ENCODE data around the gene LRATD1. TPM values are rescaled to one million over a fixed set of nuclear protein-coding genes. Genes with fewer than 3 reads are reported as not detected.

LRATD1 gene
- total RNA-seq, 2 experiments from 2014 or later = not detected

- H3K4me3 ChIP-seq (ENCODE audit: low read depth, low read length, poor library complexity, severe bottlenecking) = no peak overlapping the region
- no peak for TF ChIP-seq EZH2phosphoT487 (IDR thresholded peaks at IDR 0.05; ENCODE audit: borderline replicate concordance, low read depth, low read length)
- TF ChIP-seq, protein P1, sequence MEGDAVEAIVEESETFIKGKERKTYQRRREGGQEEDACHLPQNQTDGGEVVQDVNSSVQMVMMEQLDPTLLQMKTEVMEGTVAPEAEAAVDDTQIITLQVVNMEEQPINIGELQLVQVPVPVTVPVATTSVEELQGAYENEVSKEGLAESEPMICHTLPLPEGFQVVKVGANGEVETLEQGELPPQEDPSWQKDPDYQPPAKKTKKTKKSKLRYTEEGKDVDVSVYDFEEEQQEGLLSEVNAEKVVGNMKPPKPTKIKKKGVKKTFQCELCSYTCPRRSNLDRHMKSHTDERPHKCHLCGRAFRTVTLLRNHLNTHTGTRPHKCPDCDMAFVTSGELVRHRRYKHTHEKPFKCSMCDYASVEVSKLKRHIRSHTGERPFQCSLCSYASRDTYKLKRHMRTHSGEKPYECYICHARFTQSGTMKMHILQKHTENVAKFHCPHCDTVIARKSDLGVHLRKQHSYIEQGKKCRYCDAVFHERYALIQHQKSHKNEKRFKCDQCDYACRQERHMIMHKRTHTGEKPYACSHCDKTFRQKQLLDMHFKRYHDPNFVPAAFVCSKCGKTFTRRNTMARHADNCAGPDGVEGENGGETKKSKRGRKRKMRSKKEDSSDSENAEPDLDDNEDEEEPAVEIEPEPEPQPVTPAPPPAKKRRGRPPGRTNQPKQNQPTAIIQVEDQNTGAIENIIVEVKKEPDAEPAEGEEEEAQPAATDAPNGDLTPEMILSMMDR (conservative IDR thresholded peaks at IDR 0.05; ENCODE audit: low read length) = no peak
- no peaks in the 10 kb centered on the region for H3K36me3 ChIP-seq (ENCODE audit: insufficient read depth, low read length)
- no peak for DNase-seq (ENCODE audit: low spot score)
- ChIA-PET POLR2A (interaction anchor here (0.6 to 0.9 kb wide), 2 partner anchors 11 to 15 kb away, joined by 3 read pairs; no protein-coding TSS in a partner anchor), CTCF (ENCODE audit: unreplicated experiment) (interaction anchor here (0.6 kb wide), 1 partner anchor 11 kb away, joined by 3 read pairs; no protein-coding TSS in a partner anchor)
- H3K4me1 ChIP-seq (ENCODE audit: insufficient read depth, low read length, poor library complexity, severe bottlenecking) = no peaks in the 10 kb centered on the region
- H3K4me2 ChIP-seq (ENCODE audit: low read length) = no peak overlapping the region
- H3K79me2 ChIP-seq (ENCODE audit: insufficient read depth, low read depth, low read length) = no peaks in the 10 kb centered on the region
- no peaks in the 10 kb centered on the region for H3K9me2 ChIP-seq (ENCODE audit: insufficient read depth, low read length)
- no peaks in the 10 kb centered on the region for H4K20me1 ChIP-seq (ENCODE audit: insufficient read depth, low read length)
- intact Hi-C loops (cut with micrococcal nuclease; ENCODE audit: unreplicated experiment) = no loop called here
- H2AFZ ChIP-seq (ENCODE audit: low read length) = no peak overlapping the region
- H3K27ac ChIP-seq (ENCODE audit: low read depth, low read length, poor library complexity, severe bottlenecking) = no peak overlapping the region
- no TSS peak for BruUV-seq (replicated peaks)
- no peaks in the 10 kb centered on the region for H3K9me3 ChIP-seq (ENCODE audit: low read length)
These were observed 6.0 kb downstream of the LRATD1 start for GRCh38 chr2:14638488-14638887.

DNA sequence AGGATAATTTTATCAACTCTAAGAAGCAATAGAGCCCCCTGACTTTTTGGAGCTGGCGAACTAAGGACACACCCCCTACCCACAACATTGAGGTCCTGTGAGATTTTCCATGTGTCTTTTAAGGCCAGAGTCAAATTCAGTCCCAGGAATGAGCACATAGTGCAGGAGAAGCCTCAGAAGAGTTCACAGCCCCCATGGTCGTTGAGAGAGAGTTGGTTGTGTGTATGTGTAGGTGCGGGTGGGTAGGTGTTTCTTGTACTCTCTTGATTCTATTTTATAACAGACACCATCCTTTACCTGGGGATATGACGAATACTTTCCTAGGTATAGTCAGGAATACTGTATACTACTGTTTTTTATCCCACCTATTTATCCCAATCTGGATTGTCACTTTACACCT lies 8.6 kb downstream of the LRATD1 start:
- H3K27ac ChIP-seq (ENCODE audit: low read depth, low read length, poor library complexity, severe bottlenecking) = no peak overlapping the region
- H3K79me2 ChIP-seq (ENCODE audit: insufficient read depth, low read depth, low read length) = no peaks in the 10 kb centered on the region
- intact Hi-C loops (cut with micrococcal nuclease; ENCODE audit: unreplicated experiment) = no loop called here
- no peak overlapping the region for H3K4me3 ChIP-seq (ENCODE audit: low read depth, low read length, poor library complexity, severe bottlenecking)
- DNase-seq (ENCODE audit: low spot score) = no peak
- POLR2A ChIA-PET = interaction anchor here (0.7 kb wide), 1 partner anchor 24 kb away, joined by 3 read pairs; no protein-coding TSS in a partner anchor
- no peaks in the 10 kb centered on the region for H3K9me2 ChIP-seq (ENCODE audit: insufficient read depth, low read length)
- H3K4me1 ChIP-seq (ENCODE audit: insufficient read depth, low read length, poor library complexity, severe bottlenecking) = no peaks in the 10 kb centered on the region
- H2AFZ ChIP-seq (ENCODE audit: low read length) = no peak overlapping the region
- no peak overlapping the region for H3K4me2 ChIP-seq (ENCODE audit: low read length)
- TF ChIP-seq, protein P1 (conservative IDR thresholded peaks at IDR 0.05; ENCODE audit: low read length) = no peak
- TF ChIP-seq EZH2phosphoT487 (IDR thresholded peaks at IDR 0.05; ENCODE audit: borderline replicate concordance, low read depth, low read length) = no peak
- H4K20me1 ChIP-seq (ENCODE audit: insufficient read depth, low read length) = no peaks in the 10 kb centered on the region
- BruUV-seq (replicated peaks) = no TSS peak
- H3K9me3 ChIP-seq (ENCODE audit: low read length) = no peaks in the 10 kb centered on the region
- CTCF ChIA-PET (ENCODE audit: unreplicated experiment) = no interaction called here
- H3K36me3 ChIP-seq (ENCODE audit: insufficient read depth, low read length) = no peaks in the 10 kb centered on the region

DNA sequence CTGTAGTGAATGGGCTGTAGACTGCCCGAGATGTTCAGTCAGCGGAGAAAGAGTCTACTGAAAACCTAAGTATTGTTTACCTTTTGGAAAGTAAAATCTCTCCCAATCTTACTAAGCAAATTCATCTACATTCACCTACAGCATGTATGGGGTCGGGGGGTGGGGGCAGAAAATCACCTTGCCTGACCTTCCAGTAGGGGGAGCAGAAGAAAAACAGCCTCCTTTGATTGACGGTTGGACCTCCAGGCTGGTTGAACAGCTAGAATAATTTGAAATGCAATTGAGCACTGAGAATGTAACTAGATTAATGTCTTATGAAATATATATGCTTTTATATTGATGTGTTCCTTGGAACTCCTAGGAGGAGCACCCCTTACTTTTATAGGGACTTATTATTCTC lies 10.0 kb downstream of the LRATD1 start:
- Histone ChIP-seq H3K4me1 (ENCODE audit: insufficient read depth, low read length, poor library complexity, severe bottlenecking) (no peaks in the 10 kb centered on the region), H4K20me1 (ENCODE audit: insufficient read depth, low read length) (no peaks in the 10 kb centered on the region), H3K79me2 (ENCODE audit: insufficient read depth, low read depth, low read length) (no peaks in the 10 kb centered on the region), H3K9me3 (ENCODE audit: low read length) (no peaks in the 10 kb centered on the region), H3K4me3 (ENCODE audit: low read depth, low read length, poor library complexity, severe bottlenecking) (no peak overlapping the region), H3K36me3 (ENCODE audit: insufficient read depth, low read length) (no peaks in the 10 kb centered on the region), H2AFZ (ENCODE audit: low read length) (no peak overlapping the region), H3K9me2 (ENCODE audit: insufficient read depth, low read length) (no peaks in the 10 kb centered on the region), H3K27ac (ENCODE audit: low read depth, low read length, poor library complexity, severe bottlenecking) (no peak overlapping the region), H3K4me2 (ENCODE audit: low read length) (no peak overlapping the region)
- no TSS peak for BruUV-seq (replicated peaks)
- POLR2A ChIA-PET = interaction anchor here (0.6 to 0.7 kb wide), 2 partner anchors 31 to 366 kb away, joined by 3 read pairs; no protein-coding TSS in a partner anchor
- intact Hi-C loops (cut with micrococcal nuclease; ENCODE audit: unreplicated experiment) = no loop called here
- peak; percentile 4 for DNase-seq (ENCODE audit: low spot score)
- CTCF ChIA-PET (ENCODE audit: unreplicated experiment) = no interaction called here
- TF ChIP-seq, protein P1 (conservative IDR thresholded peaks at IDR 0.05; ENCODE audit: low read length) = peak; percentile 68
- TF ChIP-seq EZH2phosphoT487 (IDR thresholded peaks at IDR 0.05; ENCODE audit: borderline replicate concordance, low read depth, low read length) = no peak

Data from OCI-LY7 (cell line).